NOMO-1 (cell line): Measurements from ENCODE around the gene COIL.
A peak's percentile ranks its signal among the peaks of the same experiment; 100 is the strongest.

Experiments
- DNase-seq, 2 experiments: peaks; one replicate each; lab custom pipeline; 2025; ENCODE audit not compliant: unreplicated experiment in 2 of 2; lab: John Stamatoyannopoulos, UW

COIL gene

DNA sequence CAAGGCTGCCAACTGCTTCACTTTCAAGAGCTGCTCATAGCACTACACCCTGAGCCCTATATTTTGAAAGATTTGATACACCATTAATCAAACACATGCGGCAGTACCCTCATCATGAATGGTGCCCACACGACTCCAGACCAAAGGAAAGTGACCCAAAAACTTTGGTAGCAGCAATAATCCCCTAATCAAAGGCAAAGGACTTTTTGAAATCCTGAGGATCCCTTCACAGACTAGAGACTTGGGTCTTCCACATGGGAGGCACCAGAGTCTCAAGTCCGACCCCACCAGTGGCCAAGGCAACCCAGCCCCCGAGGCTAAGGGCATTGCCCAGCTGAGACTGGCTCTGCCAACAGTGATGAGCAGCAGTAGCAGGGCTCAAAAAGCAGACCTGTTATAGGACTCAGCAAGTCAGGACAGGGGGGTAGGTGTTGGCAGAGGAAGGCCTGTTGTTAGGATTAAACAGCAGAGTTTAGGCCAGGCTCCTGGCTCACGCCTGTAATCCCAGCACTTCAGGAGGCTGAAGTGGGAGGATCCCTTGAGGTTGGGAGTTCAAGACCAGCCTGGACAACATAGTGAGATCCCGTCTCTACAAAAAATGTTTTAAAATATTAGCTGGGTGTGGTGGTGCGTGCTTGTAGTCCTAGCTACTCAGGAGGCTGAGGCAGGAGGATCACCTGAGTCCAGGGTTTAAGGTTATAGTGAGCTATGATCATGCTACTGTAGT is 50.2 kb downstream of the COIL start:
- no peak for DNase-seq

DNA sequence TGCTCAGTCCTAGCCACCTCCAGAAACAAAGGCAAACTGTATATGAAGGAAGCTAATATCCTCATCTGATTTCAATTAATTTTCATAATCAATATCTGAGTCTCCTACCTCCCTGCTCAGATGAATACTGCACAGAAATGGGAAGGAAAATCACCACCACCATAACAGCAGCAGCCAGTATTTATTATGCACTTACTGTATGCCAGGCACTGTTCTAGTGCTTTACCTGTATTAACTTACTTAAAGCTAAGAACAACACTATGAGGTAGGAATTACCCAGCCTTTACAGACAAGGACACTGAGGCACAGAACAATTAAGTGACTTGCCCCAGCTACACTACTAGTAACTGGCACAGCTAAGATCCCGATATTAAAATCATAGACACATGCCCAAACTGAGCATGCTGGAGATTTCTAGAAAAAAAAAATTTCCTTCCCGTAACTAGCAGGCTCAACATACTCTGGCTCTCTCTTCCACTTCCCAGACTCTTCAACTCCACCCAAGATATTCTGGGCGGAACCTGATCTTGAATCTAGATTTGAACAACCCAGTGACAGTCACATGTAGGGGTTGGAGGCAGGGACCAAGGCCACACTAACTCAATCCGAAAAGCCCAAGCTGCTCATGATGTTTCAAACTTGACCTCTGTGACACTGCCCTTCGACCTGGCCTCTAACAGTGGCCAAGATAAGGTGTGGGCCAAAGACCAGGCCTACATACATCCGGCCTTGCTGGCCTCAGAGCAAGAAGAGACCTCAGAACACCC is 50.9 kb downstream of the COIL start:
- no peak for DNase-seq

DNA sequence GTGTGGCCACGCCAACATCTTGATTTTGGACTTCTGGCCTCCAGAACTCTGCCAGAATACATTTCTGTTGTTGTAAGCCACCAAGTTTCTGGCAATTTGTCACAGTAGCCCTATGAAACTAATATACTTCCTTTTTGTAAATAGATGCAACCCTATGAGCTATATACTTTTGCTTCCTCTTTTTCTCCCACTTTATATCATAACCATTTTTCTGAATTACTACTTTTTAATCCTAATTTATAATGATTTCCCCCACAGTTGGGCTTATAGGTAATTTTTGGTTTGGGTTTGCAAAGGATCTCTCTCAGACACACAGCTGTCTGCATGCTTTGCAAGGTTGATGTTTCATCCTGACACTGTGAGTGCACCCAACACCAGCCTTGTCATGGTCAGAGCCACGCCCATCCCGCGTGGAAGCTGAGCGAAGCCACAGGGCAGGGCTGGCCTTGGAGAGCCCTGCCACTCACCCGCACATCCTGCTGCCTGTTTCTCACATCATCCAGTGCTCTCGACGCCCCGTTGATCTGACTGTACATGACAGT is 52.8 kb downstream of the COIL start:
- peak; percentile 65 to 94 for DNase-seq

DNA sequence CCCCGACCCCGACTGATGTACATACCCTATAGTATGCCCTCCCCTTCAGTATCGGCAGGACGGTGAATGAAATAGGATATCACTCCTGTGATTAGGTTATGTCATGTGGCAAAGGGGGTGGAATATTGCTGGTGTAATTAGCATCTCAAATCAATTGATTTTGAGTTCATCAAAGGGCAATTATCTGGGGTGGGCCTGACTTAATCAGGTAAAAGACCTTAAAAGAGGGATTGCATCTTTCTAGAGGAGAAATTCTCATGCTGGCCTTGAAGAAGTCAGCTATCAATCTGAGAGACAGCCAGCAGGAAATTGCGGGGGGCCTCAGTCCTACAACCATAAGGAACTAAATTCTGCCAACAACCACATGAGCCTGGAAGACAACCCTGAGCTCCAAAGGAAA is 57.3 kb downstream of the COIL start:
- DNase-seq = no peak

GRCh38 chr17:56902348-56902747 is 58.5 kb downstream of the COIL start:
- DNase-seq = no peak

DNA sequence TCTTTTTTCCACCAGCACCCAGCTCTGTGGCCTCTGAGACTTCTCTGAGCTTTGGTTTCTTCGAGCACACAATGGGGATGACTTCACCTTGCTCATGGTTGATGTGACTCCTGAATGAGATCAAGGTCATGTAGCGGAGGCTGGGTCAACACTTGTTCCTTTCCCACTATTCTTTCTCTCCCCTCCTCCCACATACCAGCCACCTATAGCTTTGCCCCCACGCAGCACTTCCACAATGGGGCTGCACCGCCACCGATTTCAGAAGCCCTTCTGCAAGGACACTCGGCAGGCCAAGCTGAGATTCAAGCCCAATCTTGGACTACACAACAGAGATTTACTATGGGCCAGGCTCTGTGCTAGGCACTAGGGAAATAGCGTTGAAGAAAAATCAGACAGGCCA is 61.4 kb downstream of the COIL start:
- no peak for DNase-seq

- no peak for DNase-seq
Measured at GRCh38 chr17:56898874-56899273, 62.0 kb downstream of the COIL start.

DNA sequence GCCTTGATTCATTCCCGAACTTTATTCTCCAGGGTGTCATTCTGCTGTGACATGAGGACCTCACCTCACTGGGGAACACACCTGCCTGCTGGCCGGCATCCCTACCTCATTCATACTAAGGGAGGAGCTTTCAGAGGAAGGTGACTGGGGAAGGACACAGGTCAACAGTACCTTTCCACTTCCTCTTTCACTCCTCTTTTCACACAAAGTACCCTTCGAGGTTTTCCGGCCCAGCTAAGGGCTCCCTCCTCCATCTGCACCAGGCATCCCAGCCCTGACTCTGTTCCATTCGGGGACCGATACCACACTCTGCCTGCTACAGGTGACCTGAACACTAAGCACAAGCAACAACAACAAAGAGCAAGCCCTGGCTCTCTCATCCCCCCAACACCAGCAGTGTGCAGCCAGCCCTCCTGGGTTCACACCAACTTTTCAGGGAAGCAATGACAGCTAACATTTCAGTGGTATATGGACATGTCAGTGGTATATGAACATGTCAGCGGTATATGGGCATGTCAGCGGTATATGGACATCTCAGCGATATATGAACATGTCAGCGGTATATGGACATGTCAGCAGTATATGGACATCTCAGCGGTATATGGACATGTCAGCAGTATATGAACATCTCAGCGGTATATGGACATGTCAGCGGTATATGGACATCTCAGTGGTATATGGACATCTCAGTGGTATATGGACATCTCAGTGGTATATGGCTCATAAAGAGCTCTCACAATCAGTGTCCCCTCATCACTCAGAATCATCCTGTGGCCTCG is 63.0 kb downstream of the COIL start:
- no peak for DNase-seq

GRCh38 chr17:56896968-56897359 is 63.9 kb downstream of the COIL start:
- no peak for DNase-seq

GRCh38 chr17:56896217-56896967 is 64.5 kb downstream of the COIL start:
- DNase-seq = no peak

DNA sequence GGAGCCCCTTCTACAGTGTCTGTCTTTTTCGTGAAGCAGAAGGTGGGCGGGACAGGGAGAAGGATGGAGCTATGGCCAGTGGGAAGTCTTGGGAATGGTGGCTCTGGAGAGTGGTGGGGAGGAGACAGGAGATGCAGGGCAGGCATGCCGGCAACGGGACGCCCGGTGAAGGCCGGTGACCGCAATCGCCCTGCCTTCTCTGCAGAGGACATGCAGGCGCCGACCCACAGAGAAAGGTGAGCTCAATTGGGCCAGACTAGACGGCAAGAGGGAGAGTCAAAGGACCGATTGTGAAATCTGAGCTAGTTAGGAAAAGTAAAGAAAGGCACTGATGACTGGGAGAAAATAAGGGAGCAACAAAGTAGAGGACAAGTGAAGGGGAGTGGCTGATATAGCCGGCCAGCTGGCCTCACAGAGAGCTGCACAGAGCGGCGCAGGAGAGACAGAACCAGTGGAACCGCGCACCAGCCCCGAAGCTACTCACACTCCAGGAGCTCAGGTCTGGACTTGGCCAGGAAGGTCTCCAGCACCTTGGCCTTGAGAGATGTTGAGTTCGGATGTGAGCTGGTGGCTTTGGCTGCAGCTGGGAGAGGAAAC is 65.9 kb downstream of the COIL start:
- DNase-seq = no peak

DNA sequence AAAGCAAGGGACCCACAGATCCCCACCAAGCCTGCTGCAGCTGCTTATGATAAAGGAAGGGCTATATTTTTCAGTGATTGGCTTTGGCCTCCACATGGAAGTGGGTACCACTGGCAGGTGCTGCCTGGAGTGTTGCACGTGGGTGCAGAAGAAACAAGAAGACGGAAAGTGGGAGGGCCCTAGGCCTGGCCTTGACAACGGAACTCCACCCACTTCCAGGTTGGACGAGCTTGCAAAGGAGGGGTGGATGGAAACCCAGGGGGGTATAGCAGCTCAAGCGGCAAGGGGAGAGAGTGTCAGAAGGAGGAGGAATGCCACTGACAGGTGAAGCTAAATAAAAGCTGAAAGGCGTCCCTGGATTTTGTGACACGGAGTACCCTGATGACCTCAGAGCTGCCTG is 67.3 kb downstream of the COIL start:
- no peak for DNase-seq

DNA sequence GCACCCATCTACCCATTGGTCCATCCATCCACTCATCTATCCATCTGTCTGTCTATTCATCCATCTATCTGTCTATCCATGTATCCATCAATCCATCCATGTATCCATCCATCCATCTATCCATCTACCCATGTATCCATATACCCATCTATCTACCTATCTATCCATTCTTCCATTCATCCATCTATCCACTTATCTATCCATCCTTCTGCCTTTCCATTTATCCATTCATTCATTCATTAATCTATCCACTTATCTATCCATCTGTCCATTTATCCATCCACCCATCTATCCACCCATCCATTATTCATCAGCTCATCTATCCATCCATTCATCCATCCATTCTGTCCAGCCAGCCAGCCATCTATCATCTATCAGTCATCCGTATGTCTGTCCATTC is 68.5 kb downstream of the COIL start:
- no peak for DNase-seq

GRCh38 chr17:56891751-56892150 is 69.1 kb downstream of the COIL start:
- DNase-seq = no peak

- DNase-seq = no peak
Measured at GRCh38 chr17:56890906-56891674, 69.8 kb downstream of the COIL start.

DNA sequence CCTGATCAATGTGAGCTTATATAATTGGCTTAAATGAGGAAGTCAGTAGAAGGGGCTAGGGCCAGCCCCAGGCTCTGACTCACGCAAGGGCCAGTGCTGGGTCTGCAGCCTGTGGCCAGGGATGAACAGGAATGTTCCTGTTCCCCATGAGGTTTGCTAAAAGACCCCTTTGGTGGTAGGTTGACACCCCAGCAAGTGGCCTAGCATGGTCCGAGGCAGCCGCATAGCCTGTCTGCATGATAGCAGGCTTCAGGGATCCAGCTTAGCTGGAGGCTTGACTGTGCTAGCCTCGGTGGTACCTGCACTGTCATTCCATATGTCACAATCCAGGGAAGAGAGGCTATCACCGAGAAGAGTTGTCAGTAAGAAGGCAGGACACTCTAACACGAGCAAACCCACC is 70.5 kb downstream of the COIL start:
- no peak for DNase-seq
